Upper lobe of left lung (tissue), 6 donors: Measurements from ENCODE around the gene GNG7. TPM values are rescaled to one million over a fixed set of nuclear protein-coding genes. Genes with fewer than 3 reads are reported as not detected.
"Not testable (repeated sequence)": the region's sequence is repeated elsewhere in the genome, so short reads cannot be mapped to it uniquely, and the experiment has no call there.

ENCODE experiments used
- ATAC-seq, 2 donors: fragments of 200-7000 bp; cut with Tn5 transposase; one replicate each; pipeline ENCODE4 v1.9.1; 2022; ENCODE audit warnings: mild to moderate bottlenecking in 2 of 2, moderate library complexity in 2 of 2; ENCODE audit not compliant: low FRiP score in 2 of 2
- DNase-seq, 2 donors: peaks; one replicate each; pipeline ENCODE4 v3.0.0-alpha.2; 2019 to 2020
- H3K27ac ChIP-seq, 4 donors: fragments of 200-600 bp; sonication (generic); one replicate each; pipeline ENCODE4 v1.5.1; 2016 to 2019
- H3K27me3 ChIP-seq, 4 donors: fragments of 200-600 bp; sonication (generic); one replicate each; pipeline ENCODE4 v1.5.1; 2017 to 2019
- H3K36me3 ChIP-seq, 4 donors: fragments of 200-600 bp; sonication (generic); one replicate each; pipeline ENCODE4 v1.5.1; 2016 to 2019
- H3K4me1 ChIP-seq, 4 donors: fragments of 200-600 bp; sonication (generic); one replicate each; pipeline ENCODE4 v1.5.1; 2018 to 2019
- H3K4me3 ChIP-seq, 4 donors: fragments of 200-600 bp; sonication (generic); one replicate each; pipeline ENCODE4 v1.5.1; 2017 to 2019; ENCODE audit warnings: mild to moderate bottlenecking in 2 of 4, moderate library complexity in 1 of 4
- H3K9me3 ChIP-seq, 4 donors: fragments of 200-600 bp; sonication (generic); one replicate each; pipeline ENCODE4 v1.5.1; 2018 to 2019
- CTCF ChIP-seq, 6 experiments: fragments of 450-650 bp in 4 of 6; fragments of 200-600 bp in 2 of 6; sonication (generic) in 2 of 6; IDR thresholded peaks; one replicate each; pipeline ENCODE4 v1.5.1; 2016 to 2019; ENCODE audit warnings: antibody characterized with exemption in 6 of 6
- EP300 ChIP-seq, 4 donors: sonication (generic); formaldehyde crosslinking; IDR thresholded peaks; one replicate each; pipeline ENCODE4 v1.5.1; 2017; ENCODE audit warnings: antibody characterized with exemption in 4 of 4, control low read depth in 2 of 4
- POLR2A ChIP-seq, 4 donors: fragments of 450-650 bp; IDR thresholded peaks; one replicate each; pipeline ENCODE4 v1.5.1; 2016 to 2017; ENCODE audit warnings: antibody characterized with exemption in 4 of 4, mild to moderate bottlenecking in 2 of 4
- POLR2AphosphoS5 ChIP-seq, 2 donors: sonication (generic); formaldehyde crosslinking; IDR thresholded peaks; one replicate each; pipeline ENCODE4 v1.5.1; 2017; ENCODE audit warnings: antibody characterized with exemption in 2 of 2
- WGBS, 2 donors: methylation state at CpG; one replicate each; pipeline ENCODE4 v1.1.5; 2017 to 2018; 5-methylcytosine and 5-hydroxymethylcytosine counted together
- total RNA-seq, 6 donors: library from RNA; depleted of rRNA in 4 of 6; stranded (reverse); fragments of >200 nt in 4 of 6; gene quantifications; one replicate each; pipeline versions ENCODE4 v1.1.0 to v1.2.1, GENCODE V29; 2016 to 2021
- donor health status: DM: no; HTN: no; CAD: no; lungs with moderate emphysema.
- donor health status: DM: no; HTN: yes; CAD: no; lungs with severe emphysema.

Gene GNG7
- total RNA-seq, 6 donors from 2014 or later, result 3.5 to 7.7 (median 7.1) TPM

DNA sequence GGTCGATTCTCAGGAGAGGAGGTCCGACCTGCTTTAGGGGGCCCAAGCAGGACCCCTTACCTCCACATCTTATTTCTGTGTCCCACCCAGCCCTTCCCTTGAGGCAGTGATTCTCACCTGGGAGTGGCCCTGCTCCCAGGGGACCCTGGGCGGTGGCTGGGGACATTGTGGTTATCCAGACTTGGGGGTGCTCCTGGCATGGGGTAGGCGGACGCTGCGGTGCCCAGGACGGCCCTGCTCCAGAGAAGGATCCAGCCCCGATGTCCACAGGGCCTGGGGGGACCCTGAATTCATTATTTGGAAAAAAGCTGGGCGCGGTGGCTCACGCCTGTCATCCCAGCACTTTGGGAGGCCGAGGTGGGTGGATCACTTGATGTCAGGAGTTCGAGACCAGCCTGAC is 142.1 kb downstream of the GNG7 start:
- ATAC-seq (no peak), DNase-seq (no peak)
- H3K4me3 ChIP-seq, result no peak overlapping the region

GRCh38 chr19:2558543-2558942 is 144.0 kb downstream of the GNG7 start:
- 96 to 100% methylated on average over 2 of the region's 2 CpGs for WGBS, 2 donors
- Histone ChIP-seq H3K27me3 (no peaks in the 10 kb centered on the region), H3K9me3 (no peaks in the 10 kb centered on the region), H3K27ac (no peak overlapping the region), H3K36me3 (no peaks in the 10 kb centered on the region), H3K4me1 (peaks cover 0 to 9% (median 0%) of the 10 kb centered on the region in 4 donors), H3K4me3 (no peak overlapping the region)
- TF ChIP-seq EP300 (IDR thresholded peaks at IDR 0.05) (no peak), POLR2A (IDR thresholded peaks at IDR 0.05) (no peak), POLR2AphosphoS5 (IDR thresholded peaks at IDR 0.05) (no peak), CTCF (IDR thresholded peaks at IDR 0.05) (no peak)
- DNase-seq (no peak), ATAC-seq (no peak)

More for the DNA sequence above, 142.1 kb downstream of the GNG7 start:
- H3K36me3 ChIP-seq, result no peaks in the 10 kb centered on the region
- no peaks in the 10 kb centered on the region for H3K27me3 ChIP-seq
- TF ChIP-seq CTCF (IDR thresholded peaks at IDR 0.05) (no peak), POLR2A (IDR thresholded peaks at IDR 0.05) (no peak), EP300 (IDR thresholded peaks at IDR 0.05) (no peak), POLR2AphosphoS5 (IDR thresholded peaks at IDR 0.05) (no peak)
- H3K4me1 ChIP-seq, result peaks cover 0 to 9% (median 0%) of the 10 kb centered on the region in 4 donors
- no peaks in the 10 kb centered on the region for H3K9me3 ChIP-seq
- 90 to 95% methylated on average over 5 to 13 of the region's 13 CpGs for WGBS, 2 donors
- no peak overlapping the region for H3K27ac ChIP-seq

DNA sequence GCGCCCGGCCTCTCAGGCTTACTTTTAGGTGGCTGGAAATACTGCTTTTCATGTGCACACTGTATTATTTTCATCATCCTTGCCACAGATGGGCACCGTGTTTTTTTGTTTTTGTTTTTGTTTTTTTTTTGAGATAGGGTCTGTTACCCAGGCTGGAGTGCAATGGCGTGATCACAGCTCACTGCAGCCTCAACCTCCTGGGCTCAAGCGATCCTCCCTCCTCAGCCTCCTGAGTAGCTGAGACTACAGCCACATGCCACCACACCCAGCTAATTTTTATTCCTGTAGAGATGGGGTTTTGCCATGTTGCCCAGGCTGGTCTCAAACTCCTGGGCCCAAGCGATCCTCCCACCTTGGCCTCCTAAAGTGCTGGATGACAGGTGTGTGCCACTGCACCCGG is 144.4 kb downstream of the GNG7 start:
- ATAC-seq, H3K9me3 ChIP-seq, H3K27ac ChIP-seq, H3K36me3 ChIP-seq, H3K4me3 ChIP-seq, H3K4me1 ChIP-seq, DNase-seq, H3K27me3 ChIP-seq: not testable (repeated sequence)
- WGBS, 2 donors, result 80 to 84% methylated on average over 7 of the region's 7 CpGs

GRCh38 chr19:2557093-2557440 is 145.4 kb downstream of the GNG7 start:
- peaks cover 4 to 11% (median 6%) of the 10 kb centered on the region in 4 donors for H3K4me1 ChIP-seq
- TF ChIP-seq POLR2AphosphoS5 (IDR thresholded peaks at IDR 0.05), result no peak
- no peak for TF ChIP-seq EP300 (IDR thresholded peaks at IDR 0.05)
- no peak for TF ChIP-seq POLR2A (IDR thresholded peaks at IDR 0.05)
- no peak for TF ChIP-seq CTCF (IDR thresholded peaks at IDR 0.05)
- no peaks in the 10 kb centered on the region for H3K27me3 ChIP-seq
- ATAC-seq (no peak), DNase-seq (no peak)
- H3K9me3 ChIP-seq, result no peaks in the 10 kb centered on the region
- H3K4me3 ChIP-seq, result no peak overlapping the region
- H3K36me3 ChIP-seq, result no peaks in the 10 kb centered on the region
- no peak overlapping the region for H3K27ac ChIP-seq
- 93 to 95% methylated on average over 16 to 17 of the region's 17 CpGs for WGBS, 2 donors

GRCh38 chr19:2556221-2557092 is 146.0 kb downstream of the GNG7 start:
- WGBS, 2 donors, result 79 to 88% methylated on average over 23 to 33 of the region's 37 CpGs
- TF ChIP-seq CTCF (IDR thresholded peaks at IDR 0.05), result no peak
- TF ChIP-seq EP300 (IDR thresholded peaks at IDR 0.05), result no peak
- no peak for TF ChIP-seq POLR2A (IDR thresholded peaks at IDR 0.05)
- TF ChIP-seq POLR2AphosphoS5 (IDR thresholded peaks at IDR 0.05), result no peak
- no peaks in the 10 kb centered on the region for H3K9me3 ChIP-seq
- no peaks in the 10 kb centered on the region for H3K36me3 ChIP-seq
- H3K27ac ChIP-seq, result no peak overlapping the region
- DNase-seq (peak in 1 of 2 donors; percentile 61), ATAC-seq (peak; percentile 19 to 55)
- peaks cover 6 to 15% (median 10%) of the 10 kb centered on the region in 4 donors for H3K4me1 ChIP-seq
- no peaks in the 10 kb centered on the region for H3K27me3 ChIP-seq
- no peak overlapping the region for H3K4me3 ChIP-seq
